HL-60 (cell line): ENCODE measurements around the gene PLEKHA5.

ENCODE experiments used
- DNase-seq, 2 experiments: peaks; one replicate each; pipeline ENCODE4 v3.0.0-alpha.2; 2010 to 2020; ENCODE audit warnings: low read depth in 1 of 2, low spot score in 1 of 2
- H3K27ac ChIP-seq: fragments of 250-450 bp; sonication (Bioruptor Pico); replicated peaks from 2 replicates; pipeline ENCODE4 v1.5.1; 2020; ENCODE audit warnings: mild to moderate bottlenecking, moderate library complexity
- H3K27me3 ChIP-seq: fragments of 250-450 bp; sonication (Bioruptor Pico); 2 replicates; pipeline ENCODE4 v1.5.1; 2021; ENCODE audit warnings: mild to moderate bottlenecking, moderate library complexity; ENCODE audit not compliant: insufficient read depth, poor library complexity, severe bottlenecking
- H3K4me3 ChIP-seq: replicated peaks from 2 replicates; pipeline ENCODE4 v1.5.1; 2011; ENCODE audit warnings: mild to moderate bottlenecking, control low read depth, low read length; ENCODE audit not compliant: insufficient read depth
- GABPA ChIP-seq: IDR thresholded peaks from 2 replicates; pipeline ENCODE4 v1.6.1; 2012; ENCODE audit warnings: low read depth
- POLR2AphosphoS5 ChIP-seq: IDR thresholded peaks from 2 replicates; pipeline ENCODE4 v1.6.1; 2012; ENCODE audit warnings: low read depth
- SPI1 ChIP-seq: IDR thresholded peaks from 2 replicates; pipeline ENCODE4 v1.6.1; 2012; ENCODE audit warnings: low read depth, mild to moderate bottlenecking, borderline replicate concordance
- TF ChIP-seq, protein P1 (sequence below): IDR thresholded peaks from one replicate; pipeline ENCODE4 v1.5.1; 2011; ENCODE audit warnings: low read length, control low read depth, inconsistent platforms; ENCODE audit not compliant: insufficient read depth
- TF ChIP-seq, protein P2 (sequence below): IDR thresholded peaks from 2 replicates; pipeline ENCODE4 v1.6.1; 2012; ENCODE audit warnings: low read depth; ENCODE audit not compliant: insufficient replicate concordance

Gene PLEKHA5

DNA sequence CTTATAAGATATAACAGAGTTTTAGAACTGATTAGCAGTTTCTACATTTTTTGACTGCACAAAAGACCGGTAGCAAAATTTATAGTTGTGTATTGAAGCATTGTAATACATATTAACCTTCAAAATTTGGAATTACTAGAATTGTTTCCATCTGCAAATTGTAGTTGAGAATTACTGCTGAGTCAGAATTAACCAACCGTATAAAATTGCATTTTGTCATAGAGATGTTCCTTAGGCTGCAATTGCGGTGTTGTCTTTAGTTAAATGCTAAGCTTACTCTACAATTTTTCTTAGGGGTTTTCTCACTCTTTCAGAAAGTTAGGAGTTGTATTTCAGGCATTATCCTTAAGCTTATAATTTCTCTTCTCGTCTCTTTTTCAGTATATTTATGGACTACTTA lies 132.2 kb downstream of the PLEKHA5 start:
- TF ChIP-seq SPI1 (no peak), GABPA (no peak), POLR2AphosphoS5 (no peak)
- TF ChIP-seq, protein P1, sequence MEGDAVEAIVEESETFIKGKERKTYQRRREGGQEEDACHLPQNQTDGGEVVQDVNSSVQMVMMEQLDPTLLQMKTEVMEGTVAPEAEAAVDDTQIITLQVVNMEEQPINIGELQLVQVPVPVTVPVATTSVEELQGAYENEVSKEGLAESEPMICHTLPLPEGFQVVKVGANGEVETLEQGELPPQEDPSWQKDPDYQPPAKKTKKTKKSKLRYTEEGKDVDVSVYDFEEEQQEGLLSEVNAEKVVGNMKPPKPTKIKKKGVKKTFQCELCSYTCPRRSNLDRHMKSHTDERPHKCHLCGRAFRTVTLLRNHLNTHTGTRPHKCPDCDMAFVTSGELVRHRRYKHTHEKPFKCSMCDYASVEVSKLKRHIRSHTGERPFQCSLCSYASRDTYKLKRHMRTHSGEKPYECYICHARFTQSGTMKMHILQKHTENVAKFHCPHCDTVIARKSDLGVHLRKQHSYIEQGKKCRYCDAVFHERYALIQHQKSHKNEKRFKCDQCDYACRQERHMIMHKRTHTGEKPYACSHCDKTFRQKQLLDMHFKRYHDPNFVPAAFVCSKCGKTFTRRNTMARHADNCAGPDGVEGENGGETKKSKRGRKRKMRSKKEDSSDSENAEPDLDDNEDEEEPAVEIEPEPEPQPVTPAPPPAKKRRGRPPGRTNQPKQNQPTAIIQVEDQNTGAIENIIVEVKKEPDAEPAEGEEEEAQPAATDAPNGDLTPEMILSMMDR: no peak
- TF ChIP-seq, protein P2, sequence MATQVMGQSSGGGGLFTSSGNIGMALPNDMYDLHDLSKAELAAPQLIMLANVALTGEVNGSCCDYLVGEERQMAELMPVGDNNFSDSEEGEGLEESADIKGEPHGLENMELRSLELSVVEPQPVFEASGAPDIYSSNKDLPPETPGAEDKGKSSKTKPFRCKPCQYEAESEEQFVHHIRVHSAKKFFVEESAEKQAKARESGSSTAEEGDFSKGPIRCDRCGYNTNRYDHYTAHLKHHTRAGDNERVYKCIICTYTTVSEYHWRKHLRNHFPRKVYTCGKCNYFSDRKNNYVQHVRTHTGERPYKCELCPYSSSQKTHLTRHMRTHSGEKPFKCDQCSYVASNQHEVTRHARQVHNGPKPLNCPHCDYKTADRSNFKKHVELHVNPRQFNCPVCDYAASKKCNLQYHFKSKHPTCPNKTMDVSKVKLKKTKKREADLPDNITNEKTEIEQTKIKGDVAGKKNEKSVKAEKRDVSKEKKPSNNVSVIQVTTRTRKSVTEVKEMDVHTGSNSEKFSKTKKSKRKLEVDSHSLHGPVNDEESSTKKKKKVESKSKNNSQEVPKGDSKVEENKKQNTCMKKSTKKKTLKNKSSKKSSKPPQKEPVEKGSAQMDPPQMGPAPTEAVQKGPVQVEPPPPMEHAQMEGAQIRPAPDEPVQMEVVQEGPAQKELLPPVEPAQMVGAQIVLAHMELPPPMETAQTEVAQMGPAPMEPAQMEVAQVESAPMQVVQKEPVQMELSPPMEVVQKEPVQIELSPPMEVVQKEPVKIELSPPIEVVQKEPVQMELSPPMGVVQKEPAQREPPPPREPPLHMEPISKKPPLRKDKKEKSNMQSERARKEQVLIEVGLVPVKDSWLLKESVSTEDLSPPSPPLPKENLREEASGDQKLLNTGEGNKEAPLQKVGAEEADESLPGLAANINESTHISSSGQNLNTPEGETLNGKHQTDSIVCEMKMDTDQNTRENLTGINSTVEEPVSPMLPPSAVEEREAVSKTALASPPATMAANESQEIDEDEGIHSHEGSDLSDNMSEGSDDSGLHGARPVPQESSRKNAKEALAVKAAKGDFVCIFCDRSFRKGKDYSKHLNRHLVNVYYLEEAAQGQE: no peak
- DNase-seq: no peak
- Histone ChIP-seq H3K4me3 (no peak overlapping the region), H3K27ac (no peak overlapping the region), H3K27me3 (no peaks in the 10 kb centered on the region)

DNA sequence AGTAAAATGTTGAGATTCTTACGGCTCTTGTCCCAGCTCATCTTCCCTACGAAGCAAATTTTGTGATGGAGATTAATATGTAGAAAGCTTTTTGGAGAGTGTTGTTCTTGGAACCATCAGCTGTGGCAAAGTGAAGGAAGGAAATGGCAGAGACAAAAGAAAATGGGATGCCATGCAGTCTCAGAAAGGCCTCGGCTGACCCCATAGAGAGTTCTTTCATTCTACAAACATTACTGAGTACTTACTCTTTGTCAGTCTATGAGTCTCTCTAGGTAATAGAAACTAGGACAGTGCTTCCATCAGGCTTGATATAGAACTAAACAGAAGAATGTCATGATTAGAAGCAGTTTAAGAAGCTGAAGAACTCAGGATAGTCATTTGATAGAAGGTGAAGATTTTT lies 134.1 kb downstream of the PLEKHA5 start:
- no peaks in the 10 kb centered on the region for H3K27me3 ChIP-seq
- H3K4me3 ChIP-seq: no peak overlapping the region
- DNase-seq: no peak
- TF ChIP-seq, protein P2: no peak
- TF ChIP-seq GABPA: no peak
- TF ChIP-seq, protein P1: no peak
- H3K27ac ChIP-seq: no peak overlapping the region

DNA sequence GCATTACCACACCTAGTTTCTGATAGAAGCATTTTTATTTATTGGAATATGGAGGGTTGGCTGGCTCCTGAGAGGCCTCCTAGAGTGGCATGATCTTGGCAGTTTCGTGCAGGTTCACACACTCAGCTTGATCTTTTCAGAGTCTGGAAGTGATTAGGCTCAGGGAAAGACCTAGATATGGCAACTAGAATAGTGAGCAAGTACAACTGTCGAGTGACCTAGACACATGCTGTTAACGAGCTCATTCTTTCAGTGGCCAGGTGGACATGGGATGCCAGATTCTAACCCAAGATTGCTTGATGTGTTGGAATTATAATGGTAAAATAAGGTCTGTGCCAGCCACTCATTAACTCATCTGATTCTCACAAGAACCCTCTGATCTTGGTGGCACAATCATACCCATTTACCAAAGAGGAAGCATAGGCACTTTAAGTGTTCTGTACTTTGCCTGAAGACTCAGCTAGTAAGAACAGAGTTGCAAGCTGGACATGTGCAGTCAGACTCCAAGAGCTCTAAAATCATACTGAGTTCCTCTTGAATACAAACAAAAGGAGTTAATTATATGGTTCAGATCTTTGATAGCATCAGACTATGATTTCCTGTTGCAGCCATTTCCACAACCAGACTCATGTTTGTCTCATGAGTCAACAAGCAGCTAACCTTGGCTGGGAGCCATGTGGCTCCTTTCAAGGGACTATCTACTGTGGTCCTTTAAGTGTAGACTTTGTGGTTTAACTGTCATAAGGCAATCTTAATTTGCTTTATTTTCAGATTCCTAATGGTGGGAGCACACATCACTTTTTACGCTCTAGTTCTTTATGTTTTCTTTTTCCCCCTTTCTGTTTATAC lies 144.2 kb downstream of the PLEKHA5 start:
- Histone ChIP-seq H3K27ac (no peak overlapping the region), H3K4me3 (no peak overlapping the region), H3K27me3 (no peaks in the 10 kb centered on the region)
- TF ChIP-seq POLR2AphosphoS5 (no peak), SPI1 (no peak), GABPA (no peak)
- TF ChIP-seq, protein P2: no peak
- TF ChIP-seq, protein P1: no peak
- DNase-seq: peak; percentile 3 to 36
